Measurements from ENCODE around the gene PRKCZ. TPM values are rescaled to one million over a fixed set of nuclear protein-coding genes. Genes with fewer than 3 reads are reported as not detected.
A peak's percentile ranks its signal among the peaks of the same experiment; 100 is the strongest.

The PRKCZ gene
- total RNA-seq, 1 experiment from 2014 or later, result 1.9 TPM

DNA sequence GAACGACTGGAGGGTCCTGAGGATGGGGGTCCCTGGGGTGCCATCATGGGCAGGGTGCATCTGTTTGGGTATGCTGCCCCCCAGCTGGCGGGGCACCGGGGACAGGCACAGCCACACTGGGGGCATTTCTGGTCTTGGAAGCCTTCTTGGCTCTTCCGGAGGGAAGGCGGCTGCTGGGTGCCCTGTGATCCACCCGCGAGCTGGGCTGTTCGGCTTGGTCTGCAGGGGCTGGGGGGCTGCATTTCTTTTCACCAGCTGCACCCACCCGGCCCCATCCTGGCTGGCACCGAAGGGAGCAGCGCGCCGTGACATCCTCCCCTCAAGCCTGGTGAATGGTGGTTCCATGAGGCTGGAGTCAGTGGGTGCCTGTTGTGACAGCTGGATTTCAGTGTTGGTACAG is 132.2 kb downstream of the PRKCZ start:
- no peak overlapping the region for H3K27ac ChIP-seq (ENCODE audit: low read depth, low read length, poor library complexity, severe bottlenecking)
- BruUV-seq (replicated peaks), result no TSS peak
- H3K36me3 ChIP-seq (ENCODE audit: insufficient read depth, low read length, poor library complexity, severe bottlenecking), result peaks cover 4% of the 10 kb centered on the region
- TF ChIP-seq, protein P1, sequence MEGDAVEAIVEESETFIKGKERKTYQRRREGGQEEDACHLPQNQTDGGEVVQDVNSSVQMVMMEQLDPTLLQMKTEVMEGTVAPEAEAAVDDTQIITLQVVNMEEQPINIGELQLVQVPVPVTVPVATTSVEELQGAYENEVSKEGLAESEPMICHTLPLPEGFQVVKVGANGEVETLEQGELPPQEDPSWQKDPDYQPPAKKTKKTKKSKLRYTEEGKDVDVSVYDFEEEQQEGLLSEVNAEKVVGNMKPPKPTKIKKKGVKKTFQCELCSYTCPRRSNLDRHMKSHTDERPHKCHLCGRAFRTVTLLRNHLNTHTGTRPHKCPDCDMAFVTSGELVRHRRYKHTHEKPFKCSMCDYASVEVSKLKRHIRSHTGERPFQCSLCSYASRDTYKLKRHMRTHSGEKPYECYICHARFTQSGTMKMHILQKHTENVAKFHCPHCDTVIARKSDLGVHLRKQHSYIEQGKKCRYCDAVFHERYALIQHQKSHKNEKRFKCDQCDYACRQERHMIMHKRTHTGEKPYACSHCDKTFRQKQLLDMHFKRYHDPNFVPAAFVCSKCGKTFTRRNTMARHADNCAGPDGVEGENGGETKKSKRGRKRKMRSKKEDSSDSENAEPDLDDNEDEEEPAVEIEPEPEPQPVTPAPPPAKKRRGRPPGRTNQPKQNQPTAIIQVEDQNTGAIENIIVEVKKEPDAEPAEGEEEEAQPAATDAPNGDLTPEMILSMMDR (conservative IDR thresholded peaks at IDR 0.05; ENCODE audit: low read depth, low read length), result no peak
- no peak for TF ChIP-seq EZH2 (IDR thresholded peaks at IDR 0.05; ENCODE audit: borderline replicate concordance, low read depth, low read length, poor library complexity, severe bottlenecking)
- H3K4me3 ChIP-seq (ENCODE audit: low read depth, low read length, poor library complexity, severe bottlenecking), result no peak overlapping the region
- intact Hi-C loops (cut with micrococcal nuclease; ENCODE audit: unreplicated experiment), result no loop called here
- ChIA-PET POLR2A (ENCODE audit: low non-redundant PET) (no interaction called here), CTCF (no interaction called here)
- no peaks in the 10 kb centered on the region for H3K27me3 ChIP-seq (replicated peaks; ENCODE audit: insufficient read depth, low read depth, low read length, poor library complexity)
- H3K4me1 ChIP-seq (ENCODE audit: insufficient read depth, low read length, poor library complexity, severe bottlenecking), result no peaks in the 10 kb centered on the region
- H3K9me3 ChIP-seq (ENCODE audit: low read depth, low read length, poor library complexity, severe bottlenecking), result no peaks in the 10 kb centered on the region
- no peak for DNase-seq (ENCODE audit: low spot score)

DNA sequence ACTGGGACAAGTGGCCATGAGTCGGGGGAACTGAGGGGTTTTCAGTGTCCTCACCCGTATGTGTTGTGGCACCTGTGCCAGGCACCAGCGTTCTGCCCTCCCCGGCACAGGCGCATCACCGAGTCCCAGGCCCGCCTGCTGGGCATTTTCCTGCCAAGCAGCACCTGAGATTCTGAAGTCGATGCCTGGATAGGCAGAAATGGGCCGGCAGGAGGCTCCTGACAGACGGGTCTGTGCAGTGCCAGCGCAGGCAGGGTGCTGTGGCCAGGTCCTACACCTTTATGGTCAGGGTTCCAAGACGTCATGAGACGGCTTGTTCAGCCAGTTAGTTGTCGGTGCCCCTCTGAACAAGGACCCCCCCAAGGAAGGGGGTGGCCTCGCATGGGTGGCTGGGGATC is 133.7 kb downstream of the PRKCZ start:
- H3K27ac ChIP-seq (ENCODE audit: low read depth, low read length, poor library complexity, severe bottlenecking), result no peak overlapping the region
- CTCF ChIA-PET, result interaction anchor here (1.1 kb wide), 1 partner anchor 9 kb away, joined by 3 read pairs; no protein-coding TSS in a partner anchor
- POLR2A ChIA-PET (ENCODE audit: low non-redundant PET), result no interaction called here

DNA sequence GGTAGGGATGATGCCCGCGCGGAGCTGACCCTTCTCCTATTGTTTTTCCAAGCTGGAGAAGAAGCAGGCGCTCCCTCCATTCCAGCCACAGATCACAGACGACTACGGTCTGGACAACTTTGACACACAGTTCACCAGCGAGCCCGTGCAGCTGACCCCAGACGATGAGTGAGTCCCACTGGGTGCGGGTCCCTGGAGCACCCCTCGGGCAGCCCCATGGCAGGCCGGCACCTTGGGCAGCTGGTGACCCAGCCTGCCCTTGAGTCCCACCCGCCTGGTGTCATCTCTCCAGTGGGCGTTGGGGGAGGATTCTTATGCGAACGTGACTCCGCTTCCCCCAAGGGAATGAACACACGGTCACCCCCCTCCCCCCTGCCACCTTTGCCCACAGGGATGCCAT is 134.3 kb downstream of the PRKCZ start:
- no peak overlapping the region for H3K27ac ChIP-seq (ENCODE audit: low read depth, low read length, poor library complexity, severe bottlenecking)
- no peaks in the 10 kb centered on the region for H3K9me3 ChIP-seq (ENCODE audit: low read depth, low read length, poor library complexity, severe bottlenecking)
- TSS peak; percentile 24 for BruUV-seq (replicated peaks)
- H3K4me3 ChIP-seq (ENCODE audit: low read depth, low read length, poor library complexity, severe bottlenecking), result no peak overlapping the region
- H3K36me3 ChIP-seq (ENCODE audit: insufficient read depth, low read length, poor library complexity, severe bottlenecking), result peaks cover 4% of the 10 kb centered on the region
- no peaks in the 10 kb centered on the region for H3K27me3 ChIP-seq (replicated peaks; ENCODE audit: insufficient read depth, low read depth, low read length, poor library complexity)
- ChIA-PET POLR2A (ENCODE audit: low non-redundant PET) (no interaction called here), CTCF (interaction anchor here (1.1 kb wide), 1 partner anchor 10 kb away, joined by 3 read pairs; no protein-coding TSS in a partner anchor)
- DNase-seq (ENCODE audit: low spot score), result no peak
- H3K4me1 ChIP-seq (ENCODE audit: insufficient read depth, low read length, poor library complexity, severe bottlenecking), result peaks cover 6% of the 10 kb centered on the region
- intact Hi-C loops (cut with micrococcal nuclease; ENCODE audit: unreplicated experiment), result no loop called here
- TF ChIP-seq, protein P1 (conservative IDR thresholded peaks at IDR 0.05; ENCODE audit: low read depth, low read length), result no peak
- no peak for TF ChIP-seq EZH2 (IDR thresholded peaks at IDR 0.05; ENCODE audit: borderline replicate concordance, low read depth, low read length, poor library complexity, severe bottlenecking)

More for the DNA sequence above, 133.7 kb downstream of the PRKCZ start:
- Histone ChIP-seq H3K4me3 (ENCODE audit: low read depth, low read length, poor library complexity, severe bottlenecking) (no peak overlapping the region), H3K36me3 (ENCODE audit: insufficient read depth, low read length, poor library complexity, severe bottlenecking) (peaks cover 4% of the 10 kb centered on the region), H3K9me3 (ENCODE audit: low read depth, low read length, poor library complexity, severe bottlenecking) (no peaks in the 10 kb centered on the region), H3K27me3 (replicated peaks; ENCODE audit: insufficient read depth, low read depth, low read length, poor library complexity) (no peaks in the 10 kb centered on the region), H3K4me1 (ENCODE audit: insufficient read depth, low read length, poor library complexity, severe bottlenecking) (peaks cover under 1% of the 10 kb centered on the region)
- TF ChIP-seq EZH2 (IDR thresholded peaks at IDR 0.05; ENCODE audit: borderline replicate concordance, low read depth, low read length, poor library complexity, severe bottlenecking), result no peak
- TF ChIP-seq, protein P1 (conservative IDR thresholded peaks at IDR 0.05; ENCODE audit: low read depth, low read length), result no peak
- no peak for DNase-seq (ENCODE audit: low spot score)
- no TSS peak for BruUV-seq (replicated peaks)
- intact Hi-C loops (cut with micrococcal nuclease; ENCODE audit: unreplicated experiment), result no loop called here
